HepG2 (cell line): Measurements from ENCODE around the gene CNNM3. TPM values are rescaled to one million over a fixed set of nuclear protein-coding genes. Genes with fewer than 3 reads are reported as not detected.

Experiments used
- ELF4 ChIP-seq: sonication (generic); formaldehyde crosslinking; IDR thresholded peaks from 2 replicates; pipeline ENCODE4 v1.5.0; 2020; ENCODE audit warnings: missing genetic modification reagents, mild to moderate bottlenecking, moderate library complexity, borderline replicate concordance
- GLMP ChIP-seq: sonication (generic); formaldehyde crosslinking; IDR thresholded peaks from 2 replicates; pipeline ENCODE4 v1.9.0; 2021; ENCODE audit warnings: missing genetic modification reagents, mild to moderate bottlenecking, borderline replicate concordance
- HDAC6 ChIP-seq: fragments of 200-600 bp; sonication (generic); IDR thresholded peaks from 2 replicates; pipeline ENCODE4 v1.7.0; 2017; ENCODE audit warnings: mild to moderate bottlenecking, antibody characterized with exemption, low read length, low read depth
- IRF2 ChIP-seq: IDR thresholded peaks from 2 replicates; pipeline ENCODE4 v1.6.1; 2018; ENCODE audit warnings: missing genetic modification reagents, missing compliant biosample characterization
- ISX ChIP-seq: sonication (generic); formaldehyde crosslinking; conservative IDR thresholded peaks from 2 replicates; pipeline ENCODE4 v1.5.0; 2020; ENCODE audit warnings: missing genetic modification reagents
- KDM3A ChIP-seq: IDR thresholded peaks from 2 replicates; pipeline ENCODE4 v1.6.1; 2018; ENCODE audit warnings: low read depth, missing compliant biosample characterization
- KDM4B ChIP-seq: sonication (generic); formaldehyde crosslinking; IDR thresholded peaks from 2 replicates; pipeline ENCODE4 v1.4.0; 2020; ENCODE audit warnings: missing genetic modification reagents
- NCOA2 ChIP-seq: sonication (generic); formaldehyde crosslinking; IDR thresholded peaks from 2 replicates; pipeline ENCODE4 v1.8.0; 2022; ENCODE audit warnings: inconsistent platforms
- NFATC3 ChIP-seq: sonication (generic); formaldehyde crosslinking; IDR thresholded peaks from 2 replicates; pipeline ENCODE4 v1.5.1; 2020; ENCODE audit warnings: mild to moderate bottlenecking, missing genetic modification reagents
- NFE2 ChIP-seq: sonication (generic); formaldehyde crosslinking; IDR thresholded peaks from 2 replicates; pipeline ENCODE4 v1.4.0; 2020; ENCODE audit warnings: missing genetic modification reagents
- NFKBIZ ChIP-seq: IDR thresholded peaks from 2 replicates; pipeline ENCODE4 v1.6.1; 2018; ENCODE audit warnings: missing genetic modification reagents, missing compliant biosample characterization
- RFX5 ChIP-seq: IDR thresholded peaks from 2 replicates; pipeline ENCODE4 v1.6.1; 2011; ENCODE audit warnings: low read depth, low read length, improper control_type of control experiment
- SIN3A ChIP-seq: IDR thresholded peaks from 2 replicates; pipeline ENCODE4 v1.6.1; 2011; ENCODE audit warnings: low read depth, mild to moderate bottlenecking, control low read depth, low read length, borderline replicate concordance
- TOPORS ChIP-seq: sonication (generic); formaldehyde crosslinking; IDR thresholded peaks from 2 replicates; pipeline ENCODE4 v1.8.0; 2023; ENCODE audit warnings: mild to moderate bottlenecking, missing genetic modification reagents
- ZNF136 ChIP-seq: sonication (generic); formaldehyde crosslinking; IDR thresholded peaks from 2 replicates; pipeline ENCODE4 v1.8.1; 2022; ENCODE audit warnings: low read depth, mild to moderate bottlenecking, moderate library complexity, missing genetic modification reagents
- ZNF564 ChIP-seq: sonication (generic); formaldehyde crosslinking; IDR thresholded peaks from 2 replicates; pipeline ENCODE4 v1.8.1; 2023; ENCODE audit warnings: mild to moderate bottlenecking, missing genetic modification reagents
- ZNF609 ChIP-seq: sonication (generic); formaldehyde crosslinking; IDR thresholded peaks from 2 replicates; pipeline ENCODE4 v1.4.0; 2020; ENCODE audit warnings: mild to moderate bottlenecking, missing genetic modification reagents, borderline replicate concordance
- ZNF619 ChIP-seq: sonication (generic); formaldehyde crosslinking; IDR thresholded peaks from 2 replicates; pipeline ENCODE4 v1.4.0; 2020; ENCODE audit warnings: mild to moderate bottlenecking, missing genetic modification reagents
- ZNF687 ChIP-seq: sonication (generic); formaldehyde crosslinking; IDR thresholded peaks from 2 replicates; pipeline ENCODE4 v1.5.1; 2020; ENCODE audit warnings: mild to moderate bottlenecking, missing genetic modification reagents, moderate library complexity
- ZNF766 ChIP-seq: sonication (generic); formaldehyde crosslinking; IDR thresholded peaks from 2 replicates; pipeline ENCODE4 v1.5.0; 2020; ENCODE audit warnings: missing genetic modification reagents, borderline replicate concordance
- polyA plus RNA-seq, 8 experiments: library from polyadenylated mRNA; depleted of rRNA in 3 of 8; stranded (reverse) in 7 of 8; unstranded in 1 of 8; fragments of >200 nt; fragmentation: Illumina TruSeq in 4 of 8; extraction: Trizol in 4 of 8; gene quantifications; 2 replicates each; pipeline versions ENCODE4 v1.2.1 to v1.2.3, GENCODE V29; 2011 to 2016; ENCODE audit warnings: low read depth in 4 of 8, missing spikeins in 1 of 8, mixed read lengths in 1 of 8; ENCODE audit not compliant: insufficient read depth in 1 of 8
- total RNA-seq, 5 experiments: library from RNA; depleted of rRNA; stranded (reverse); fragments of >200 nt; fragmentation: Illumina TruSeq; extraction: Trizol; gene quantifications; 2 replicates each; pipeline ENCODE4 v1.2.3, GENCODE V29; 2016; ENCODE audit warnings: low read depth in 1 of 5

CNNM3 gene
- total and polyA plus RNA-seq, 2 of the 13 experiments (the other 11 are each of a cell fraction or from before 2014, with no cell fraction given) = 21.2 to 27.9 TPM

GRCh38 chr2:96819128-96819875 lies 3.2 kb downstream of the CNNM3 start (continued):
- TF ChIP-seq GLMP (no peak), IRF2 (CRISPR knock-in tag) (peak; percentile 98), ISX (no peak), ZNF136 (0 out of 2 replicates have a peak, but pooled peaks have one; percentile 64), NFE2 (CRISPR knock-in tag) (no peak), KDM3A (CRISPR knock-in tag) (peak; percentile 93), ZNF619 (CRISPR knock-in tag) (no peak; the same call in 1 of the 2 replicates), KDM4B (CRISPR knock-in tag) (peak; percentile 96), NFKBIZ (CRISPR knock-in tag) (peak; percentile 85; the same call in 1 of the 2 replicates), SIN3A (peak; percentile 94; the same call in 1 of the 2 replicates), NFATC3 (no peak), RFX5 (no peak), ZNF609 (peak; percentile 95), ZNF687 (CRISPR knock-in tag) (peak; percentile 96), ZNF766 (0 out of 2 replicates have a peak, but pooled peaks have one; percentile 61), ELF4 (no peak), ZNF564 (CRISPR knock-in tag) (no peak; the same call in 1 of the 2 replicates), NCOA2 (CRISPR knock-in tag) (peak; percentile 93), TOPORS (CRISPR knock-in tag) (peak; percentile 80), HDAC6 (0 out of 2 replicates have a peak, but pooled peaks have one; percentile 51)
